Neural progenitor cell (in vitro differentiated cells): ENCODE data around the gene FABP7.

ENCODE experiments used
- EZH2 ChIP-seq: fragments of 200-600 bp; sonication (generic); IDR thresholded peaks from 2 replicates; pipeline ENCODE4 v1.6.1; 2017; ENCODE audit warnings: antibody characterized with exemption, mild to moderate bottlenecking, moderate library complexity
- TF ChIP-seq, protein P1 (sequence below): fragments of 200-600 bp; sonication (generic); IDR thresholded peaks from 2 replicates; pipeline ENCODE4 v1.5.1; 2017; ENCODE audit warnings: antibody characterized with exemption, mild to moderate bottlenecking

DNA sequence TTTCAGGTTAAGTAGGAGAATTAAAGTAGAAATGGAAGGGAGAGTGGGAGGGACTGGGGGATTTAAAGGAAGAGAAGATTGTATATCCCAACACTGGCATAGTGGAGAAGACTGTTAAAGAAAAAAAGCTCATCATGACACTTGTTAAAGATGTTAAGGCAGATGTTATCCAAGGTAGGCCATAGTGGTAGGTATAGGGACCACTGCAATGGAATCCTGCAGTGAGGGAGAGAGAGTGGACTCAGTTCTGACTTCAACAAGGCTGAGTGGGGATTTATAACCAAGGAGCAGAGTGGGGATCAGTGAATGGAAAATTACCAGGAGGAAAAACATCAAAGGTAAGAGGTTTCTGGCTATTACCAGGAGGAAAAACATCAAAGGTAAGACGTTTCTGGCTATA is 30.7 kb downstream of the FABP7 start:
- TF ChIP-seq, protein P1, sequence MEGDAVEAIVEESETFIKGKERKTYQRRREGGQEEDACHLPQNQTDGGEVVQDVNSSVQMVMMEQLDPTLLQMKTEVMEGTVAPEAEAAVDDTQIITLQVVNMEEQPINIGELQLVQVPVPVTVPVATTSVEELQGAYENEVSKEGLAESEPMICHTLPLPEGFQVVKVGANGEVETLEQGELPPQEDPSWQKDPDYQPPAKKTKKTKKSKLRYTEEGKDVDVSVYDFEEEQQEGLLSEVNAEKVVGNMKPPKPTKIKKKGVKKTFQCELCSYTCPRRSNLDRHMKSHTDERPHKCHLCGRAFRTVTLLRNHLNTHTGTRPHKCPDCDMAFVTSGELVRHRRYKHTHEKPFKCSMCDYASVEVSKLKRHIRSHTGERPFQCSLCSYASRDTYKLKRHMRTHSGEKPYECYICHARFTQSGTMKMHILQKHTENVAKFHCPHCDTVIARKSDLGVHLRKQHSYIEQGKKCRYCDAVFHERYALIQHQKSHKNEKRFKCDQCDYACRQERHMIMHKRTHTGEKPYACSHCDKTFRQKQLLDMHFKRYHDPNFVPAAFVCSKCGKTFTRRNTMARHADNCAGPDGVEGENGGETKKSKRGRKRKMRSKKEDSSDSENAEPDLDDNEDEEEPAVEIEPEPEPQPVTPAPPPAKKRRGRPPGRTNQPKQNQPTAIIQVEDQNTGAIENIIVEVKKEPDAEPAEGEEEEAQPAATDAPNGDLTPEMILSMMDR: no peak
- no peak for TF ChIP-seq EZH2
